GM04504 (cell line): ENCODE measurements around the gene VPS52.

Experiments used
- DNase-seq: peaks from one replicate; pipeline ENCODE4 v3.0.0-alpha.2; 2012; ENCODE audit warnings: low read depth

VPS52 gene

GRCh38 chr6:33271468-33272274 lies at the start of gene VPS52, which contains the start of gene RPS18:
Gene VPS52 (minus strand): TSS chr6:33271876. CDS start chr6:33271675, 201 bp downstream.
Gene RPS18 (plus strand): TSS chr6:33272075. CDS start chr6:33272120, 45 bp downstream.
- peak; percentile 98 for DNase-seq

- DNase-seq = no peak
Measured at GRCh38 chr6:33321227-33321626, 49.6 kb upstream of the VPS52 start.

- DNase-seq = peak; percentile 90
Measured at GRCh38 chr6:33320315-33321181, 48.9 kb upstream of the VPS52 start.

GRCh38 chr6:33319939-33320314 lies 48.3 kb upstream of the VPS52 start:
- no peak for DNase-seq

- DNase-seq = no peak
Measured at GRCh38 chr6:33318426-33319073, 46.9 kb upstream of the VPS52 start.

GRCh38 chr6:33317669-33318425 lies 46.2 kb upstream of the VPS52 start, which contains the start of gene ZBTB22:
Gene ZBTB22 (minus strand): TSS chr6:33317744. CDS start chr6:33316916, 828 bp downstream.
- peak; percentile 99 for DNase-seq

GRCh38 chr6:33317419-33317668 lies 45.7 kb upstream of the VPS52 start:
- no peak for DNase-seq

- DNase-seq = no peak
Measured at GRCh38 chr6:33316603-33317418, 45.1 kb upstream of the VPS52 start.

GRCh38 chr6:33315793-33316602 lies 44.3 kb upstream of the VPS52 start:
- DNase-seq = no peak

- no peak for DNase-seq
Measured at GRCh38 chr6:33314943-33315792, 43.5 kb upstream of the VPS52 start.

GRCh38 chr6:33314515-33314942 lies 42.9 kb upstream of the VPS52 start:
- DNase-seq = peak; percentile 61

GRCh38 chr6:33313709-33314514 lies 42.2 kb upstream of the VPS52 start, which contains the start of gene TAPBP:
Gene TAPBP (minus strand): TSS chr6:33314078. CDS start chr6:33314041, 37 bp downstream.
- DNase-seq = peak; percentile 30

GRCh38 chr6:33313105-33313708 lies 41.5 kb upstream of the VPS52 start:
- DNase-seq = no peak

GRCh38 chr6:33312361-33313104 lies 40.9 kb upstream of the VPS52 start:
- no peak for DNase-seq

GRCh38 chr6:33306356-33306755 lies 34.7 kb upstream of the VPS52 start:
- DNase-seq = no peak

GRCh38 chr6:33305052-33305451 lies 33.4 kb upstream of the VPS52 start:
- DNase-seq = no peak

GRCh38 chr6:33304216-33304615 lies 32.5 kb upstream of the VPS52 start:
- no peak for DNase-seq
